GM12892 (cell line): ENCODE data around the gene CLDN9.

ENCODE experiments used
- POLR2A ChIP-seq: IDR thresholded peaks from 2 replicates; pipeline ENCODE4 v1.6.1; 2011; ENCODE audit warnings: low read depth, low read length, control low read depth
- POLR2AphosphoS5 ChIP-seq: IDR thresholded peaks from 2 replicates; pipeline ENCODE4 v1.6.1; 2011; ENCODE audit warnings: low read depth, low read length, control low read depth
- TAF1 ChIP-seq: IDR thresholded peaks from 2 replicates; pipeline ENCODE4 v1.6.1; 2011; ENCODE audit warnings: low read depth, mild to moderate bottlenecking, control low read depth, low read length, borderline replicate concordance

DNA sequence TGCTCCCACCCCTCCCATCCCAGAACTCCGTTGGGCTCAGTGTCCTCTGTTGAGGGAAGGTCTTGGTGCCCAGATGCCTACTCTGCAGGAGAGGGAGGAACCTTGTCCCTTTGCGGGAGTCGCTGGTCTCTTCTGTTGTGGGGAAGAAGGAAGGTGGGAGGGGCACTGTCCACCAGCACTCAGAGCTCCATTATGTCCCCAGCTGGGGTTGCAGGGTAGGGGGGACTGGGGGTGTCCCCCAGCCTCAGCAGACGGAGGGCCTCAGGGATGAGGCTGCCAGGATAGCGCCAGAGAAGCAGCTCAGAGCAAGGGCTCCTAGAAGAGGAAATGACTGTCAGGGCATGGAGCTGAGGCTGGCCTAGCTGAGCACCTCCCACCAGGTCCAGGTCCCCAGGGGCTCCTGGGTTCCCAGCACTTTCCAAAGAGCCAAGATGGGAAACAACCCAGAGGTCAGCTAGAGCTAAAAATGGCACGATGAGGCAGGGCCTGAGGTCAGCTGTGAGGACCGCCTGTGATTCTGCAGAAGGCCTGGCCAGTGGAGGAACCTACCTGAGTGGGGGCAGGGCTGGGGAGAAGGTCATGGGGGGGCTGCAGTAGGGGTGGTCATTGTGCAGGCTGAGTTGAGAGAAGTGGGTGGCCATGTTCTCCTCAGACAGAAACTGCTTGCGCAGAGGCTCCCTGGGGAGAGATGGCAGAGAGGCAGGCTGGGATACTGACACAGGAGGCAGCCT is 10.1 kb downstream of the CLDN9 start:
- TF ChIP-seq POLR2A (no peak), POLR2AphosphoS5 (no peak), TAF1 (no peak)
